Stromal cell of bone marrow (primary cell): ENCODE results near the gene ZMYND11.
"Not testable (repeated sequence)": the region's sequence is repeated elsewhere in the genome, so short reads cannot be mapped to it uniquely, and the experiment has no call there.

Source experiments
- DNase-seq: peaks from one replicate; pipeline ENCODE4 v3.0.0-alpha.2; 2012; ENCODE audit warnings: low read depth

Gene ZMYND11

GRCh38 chr10:282294-283139 is 147.3 kb downstream of the ZMYND11 start:
- no peak for DNase-seq

GRCh38 chr10:283140-283479 is 147.9 kb downstream of the ZMYND11 start:
- no peak for DNase-seq

GRCh38 chr10:283916-284356 is 148.7 kb downstream of the ZMYND11 start:
- no peak for DNase-seq

- no peak for DNase-seq
These were observed 150.0 kb downstream of the ZMYND11 start for GRCh38 chr10:285216-285615.

- DNase-seq, result no peak
These were observed 151.9 kb downstream of the ZMYND11 start for GRCh38 chr10:287026-287709.

- DNase-seq, result no peak
These were observed 152.6 kb downstream of the ZMYND11 start for GRCh38 chr10:287814-288213.

- no peak for DNase-seq
These were observed 153.3 kb downstream of the ZMYND11 start for GRCh38 chr10:288316-289200.

- DNase-seq, result no peak
These were observed 154.3 kb downstream of the ZMYND11 start for GRCh38 chr10:289581-289980.

GRCh38 chr10:290026-290725 is 154.9 kb downstream of the ZMYND11 start:
- peak; percentile 33 for DNase-seq

- DNase-seq, result no peak
These were observed 158.4 kb downstream of the ZMYND11 start for GRCh38 chr10:293636-294035.

GRCh38 chr10:297567-297966 is 162.3 kb downstream of the ZMYND11 start:
- DNase-seq, result no peak

GRCh38 chr10:298033-298432 is 162.8 kb downstream of the ZMYND11 start:
- no peak for DNase-seq

- no peak for DNase-seq
These were observed 164.3 kb downstream of the ZMYND11 start for GRCh38 chr10:299512-299911.

GRCh38 chr10:299969-300368 is 164.7 kb downstream of the ZMYND11 start:
- no peak for DNase-seq

- DNase-seq, result not testable (repeated sequence)
These were observed 165.3 kb downstream of the ZMYND11 start for GRCh38 chr10:300580-300979.

GRCh38 chr10:301536-301935 is 166.3 kb downstream of the ZMYND11 start:
- DNase-seq, result no peak
